HepG2 (cell line): ENCODE data around the gene B4GALT4. TPM values are rescaled to one million over a fixed set of nuclear protein-coding genes. Genes with fewer than 3 reads are reported as not detected.

Experiments used
- ATF7-NPFF ChIP-seq: sonication (generic); formaldehyde crosslinking; IDR thresholded peaks from 2 replicates; pipeline ENCODE4 v1.8.1; 2023; ENCODE audit warnings: mild to moderate bottlenecking, low read depth, missing genetic modification reagents, moderate library complexity
- FOXJ3 ChIP-seq: sonication (generic); formaldehyde crosslinking; IDR thresholded peaks from 2 replicates; pipeline ENCODE4 v1.4.0; 2020; ENCODE audit warnings: missing genetic modification reagents, mild to moderate bottlenecking, borderline replicate concordance
- KDM5A ChIP-seq: fragments of 200-600 bp; sonication (generic); IDR thresholded peaks from 2 replicates; pipeline ENCODE4 v1.7.0; 2018; ENCODE audit warnings: antibody characterized with exemption, mild to moderate bottlenecking, low read length, borderline replicate concordance
- MEIS2 ChIP-seq: sonication (generic); formaldehyde crosslinking; IDR thresholded peaks from 2 replicates; pipeline ENCODE4 v1.9.0; 2021; ENCODE audit warnings: mild to moderate bottlenecking, missing genetic modification reagents
- MXD4 ChIP-seq: IDR thresholded peaks from 2 replicates; pipeline ENCODE4 v1.6.1; 2016; ENCODE audit warnings: mild to moderate bottlenecking, missing biosample characterization, missing genetic modification reagents
- NKX3-1 ChIP-seq: sonication (generic); formaldehyde crosslinking; IDR thresholded peaks from 2 replicates; pipeline ENCODE4 v1.5.0; 2020; ENCODE audit warnings: missing genetic modification reagents
- PAXIP1 ChIP-seq: sonication (generic); formaldehyde crosslinking; conservative IDR thresholded peaks from 2 replicates; pipeline ENCODE4 v1.4.0; 2020; ENCODE audit warnings: mild to moderate bottlenecking, missing genetic modification reagents, moderate library complexity
- POGZ ChIP-seq: sonication (generic); formaldehyde crosslinking; IDR thresholded peaks from 2 replicates; pipeline ENCODE4 v1.4.0; 2020; ENCODE audit warnings: mild to moderate bottlenecking, missing genetic modification reagents
- POLR2A ChIP-seq, 2 experiments: IDR thresholded peaks; 2 replicates each; pipeline ENCODE4 v1.6.1; 2011; ENCODE audit warnings: low read depth in 2 of 2, low read length in 2 of 2, mild to moderate bottlenecking in 1 of 2, moderate library complexity in 1 of 2; ENCODE audit not compliant: insufficient read depth in 1 of 2
- PRPF4 ChIP-seq: fragments of 200-400 bp; formaldehyde crosslinking; IDR thresholded peaks from 2 replicates; pipeline ENCODE4 v1.6.1; 2016; ENCODE audit warnings: low read length, low read depth; ENCODE audit not compliant: poor library complexity, severe bottlenecking
- ZBTB40 ChIP-seq, 2 experiments: fragments of 450-650 bp in 1 of 2; sonication (generic) in 1 of 2; formaldehyde crosslinking in 1 of 2; IDR thresholded peaks; 2 replicates each; pipeline versions ENCODE4 v1.6.1 to v1.8.0; 2016 to 2022; ENCODE audit warnings: antibody characterized with exemption in 1 of 2, mild to moderate bottlenecking in 1 of 2, missing genetic modification reagents in 1 of 2
- ZKSCAN1 ChIP-seq: fragments of 150-350 bp; IDR thresholded peaks from 2 replicates; pipeline ENCODE4 v1.6.1; 2014; ENCODE audit warnings: low read length
- ZNF234 ChIP-seq: sonication (generic); formaldehyde crosslinking; conservative IDR thresholded peaks from 2 replicates; pipeline ENCODE4 v1.5.1; 2020; ENCODE audit warnings: mild to moderate bottlenecking, missing genetic modification reagents
- polyA plus RNA-seq, 8 experiments: library from polyadenylated mRNA; depleted of rRNA in 3 of 8; stranded (reverse) in 7 of 8; unstranded in 1 of 8; fragments of >200 nt; fragmentation: Illumina TruSeq in 4 of 8; extraction: Trizol in 4 of 8; gene quantifications; 2 replicates each; pipeline versions ENCODE4 v1.2.1 to v1.2.3, GENCODE V29; 2011 to 2016; ENCODE audit warnings: low read depth in 4 of 8, missing spikeins in 1 of 8, mixed read lengths in 1 of 8; ENCODE audit not compliant: insufficient read depth in 1 of 8
- total RNA-seq, 5 experiments: library from RNA; depleted of rRNA; stranded (reverse); fragments of >200 nt; fragmentation: Illumina TruSeq; extraction: Trizol; gene quantifications; 2 replicates each; pipeline ENCODE4 v1.2.3, GENCODE V29; 2016; ENCODE audit warnings: low read depth in 1 of 5
- TF ChIP-seq, protein P1 (sequence below): sonication (generic); formaldehyde crosslinking; IDR thresholded peaks from 2 replicates; pipeline ENCODE4 v1.5.0; 2020; ENCODE audit warnings: missing genetic modification reagents
- TF ChIP-seq, protein P2 (sequence below): sonication (generic); formaldehyde crosslinking; IDR thresholded peaks from 2 replicates; pipeline ENCODE4 v1.8.1; 2023; ENCODE audit warnings: mild to moderate bottlenecking, moderate library complexity, missing genetic modification reagents

Gene B4GALT4
- total and polyA plus RNA-seq, 2 of the 13 experiments (the other 11 are each of a cell fraction or from before 2014, with no cell fraction given): 16.9 to 29.0 TPM

- TF ChIP-seq ZBTB40 (IDR thresholded peaks at IDR 0.05) (no peak), ZBTB40 (CRISPR knock-in tag; IDR thresholded peaks at IDR 0.05) (no peak; the same call in 1 of the 2 replicates), PRPF4 (no peak), MXD4 (CRISPR knock-in tag) (peak; percentile 15; the same call in 1 of the 2 replicates), ATF7-NPFF (CRISPR knock-in tag) (no peak), MEIS2 (CRISPR knock-in tag) (no peak), ZNF234 (CRISPR knock-in tag) (no peak), ZKSCAN1 (no peak), PAXIP1 (CRISPR knock-in tag) (peak; percentile 31; the same call in 1 of the 2 replicates), POLR2A (IDR thresholded peaks at IDR 0.05; ENCODE audit: insufficient read depth in 1 of 2, low read depth in 2 of 2, low read length in 2 of 2) (peak in 1 of 2 experiments; percentile 55; a peak in 2 of 4 replicates), NKX3-1 (CRISPR knock-in tag) (no peak), FOXJ3 (peak; percentile 50; the same call in 1 of the 2 replicates), KDM5A (peak; percentile 21; the same call in 1 of the 2 replicates), POGZ (CRISPR knock-in tag) (no peak)
- TF ChIP-seq, protein P1, sequence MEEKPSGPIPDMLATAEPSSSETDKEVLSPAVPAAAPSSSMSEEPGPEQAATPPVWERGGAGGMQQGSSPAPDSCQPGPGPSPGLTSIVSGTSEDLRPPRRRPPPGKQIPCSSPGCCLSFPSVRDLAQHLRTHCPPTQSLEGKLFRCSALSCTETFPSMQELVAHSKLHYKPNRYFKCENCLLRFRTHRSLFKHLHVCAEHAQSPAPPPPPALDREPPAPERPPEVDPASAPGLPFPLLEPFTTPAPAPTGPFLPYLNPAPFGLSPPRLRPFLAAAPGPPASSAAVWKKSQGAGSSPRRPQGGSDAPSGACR (CRISPR knock-in tag): peak; percentile 52; the same call in 1 of the 2 replicates
- TF ChIP-seq, protein P2, sequence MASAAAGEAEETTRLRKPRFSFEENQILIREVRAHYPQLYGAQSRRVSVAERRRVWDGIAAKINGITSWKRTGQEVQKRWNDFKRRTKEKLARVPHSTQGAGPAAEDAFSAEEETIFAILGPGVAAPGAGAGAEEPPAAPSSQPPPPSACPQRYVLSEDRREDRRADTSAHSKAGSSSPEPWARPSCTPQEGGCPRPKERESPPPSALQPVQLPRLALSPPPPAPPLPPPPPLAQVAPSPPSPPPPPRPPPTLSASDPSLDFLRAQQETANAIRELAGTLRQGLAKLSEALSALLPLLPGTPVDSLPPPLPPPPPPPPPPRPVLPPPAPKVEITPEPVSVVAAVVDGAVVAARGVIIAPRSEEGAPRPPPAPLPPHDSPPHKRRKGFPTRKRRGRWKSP (CRISPR knock-in tag): no peak; the same call in 1 of the 2 replicates
Observed at GRCh38 chr3:119240101-119240590, 532 bp downstream of the B4GALT4 start (continued).
